Stimulated activated effector memory CD8-positive, alpha-beta T cell treated with anti-CD3 and anti-CD28 coated beads, Interleukin-12 subunit alpha, Interleukin-12 subunit beta, amount 100 ng/mL, for 72 hours (primary cell): ENCODE data around the gene RHBDL3.
"Not testable (repeated sequence)": the region's sequence is repeated elsewhere in the genome, so short reads cannot be mapped to it uniquely, and the experiment has no call there.

Source experiments
- ATAC-seq: fragments of 150-1000 bp; cut with Tn5 transposase; 2 replicates; pipeline ENCODE4 v1.10.0; 2021
- DNase-seq, 2 donors: peaks; one replicate each; pipeline ENCODE4 v3.0.0; 2021 to 2022; ENCODE audit warnings: low spot score in 2 of 2
- H3K27ac Mint-ChIP-seq: one replicate; pipeline ENCODE4 v1.8.0; 2022; ENCODE audit warnings: mild to moderate bottlenecking, mixed read lengths
- H3K36me3 Mint-ChIP-seq: one replicate; pipeline ENCODE4 v1.8.0; 2022; ENCODE audit warnings: mild to moderate bottlenecking, mixed read lengths
- H3K4me1 Mint-ChIP-seq: one replicate; pipeline ENCODE4 v1.8.0; 2022; ENCODE audit warnings: mixed read lengths
- H3K4me3 Mint-ChIP-seq: one replicate; pipeline ENCODE4 v1.8.0; 2022; ENCODE audit warnings: mild to moderate bottlenecking, mixed read lengths
- H3K9me3 Mint-ChIP-seq: one replicate; pipeline ENCODE4 v1.8.0; 2022; ENCODE audit warnings: mixed read lengths

Gene RHBDL3

DNA sequence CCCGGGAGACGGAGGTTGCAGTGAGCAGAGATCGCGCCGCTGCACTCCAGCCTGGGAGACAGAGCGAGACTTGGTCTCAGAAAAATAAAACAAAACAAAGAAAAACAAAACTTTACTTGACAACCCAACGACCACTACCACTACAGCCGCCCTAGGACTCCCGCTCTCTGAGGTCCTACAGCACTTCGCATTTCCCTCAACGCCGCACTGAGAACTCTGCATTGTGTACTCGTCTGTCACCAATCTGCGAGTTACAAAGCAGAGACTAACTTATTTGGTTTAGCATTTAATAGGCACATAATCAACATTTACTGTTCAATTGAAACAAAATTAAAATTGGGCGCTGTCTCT, 83.8 kb downstream of the RHBDL3 start:
- no peak for ATAC-seq
- peaks cover 48% of the 10 kb centered on the region for H3K36me3 Mint-ChIP-seq
- no peak for DNase-seq
- no peaks in the 10 kb centered on the region for H3K9me3 Mint-ChIP-seq
- peaks cover 14% of the 10 kb centered on the region for H3K4me1 Mint-ChIP-seq
- H3K4me3 Mint-ChIP-seq, result peak overlapping the region; percentile 97
- peak overlapping the region; percentile 100 for H3K27ac Mint-ChIP-seq

DNA sequence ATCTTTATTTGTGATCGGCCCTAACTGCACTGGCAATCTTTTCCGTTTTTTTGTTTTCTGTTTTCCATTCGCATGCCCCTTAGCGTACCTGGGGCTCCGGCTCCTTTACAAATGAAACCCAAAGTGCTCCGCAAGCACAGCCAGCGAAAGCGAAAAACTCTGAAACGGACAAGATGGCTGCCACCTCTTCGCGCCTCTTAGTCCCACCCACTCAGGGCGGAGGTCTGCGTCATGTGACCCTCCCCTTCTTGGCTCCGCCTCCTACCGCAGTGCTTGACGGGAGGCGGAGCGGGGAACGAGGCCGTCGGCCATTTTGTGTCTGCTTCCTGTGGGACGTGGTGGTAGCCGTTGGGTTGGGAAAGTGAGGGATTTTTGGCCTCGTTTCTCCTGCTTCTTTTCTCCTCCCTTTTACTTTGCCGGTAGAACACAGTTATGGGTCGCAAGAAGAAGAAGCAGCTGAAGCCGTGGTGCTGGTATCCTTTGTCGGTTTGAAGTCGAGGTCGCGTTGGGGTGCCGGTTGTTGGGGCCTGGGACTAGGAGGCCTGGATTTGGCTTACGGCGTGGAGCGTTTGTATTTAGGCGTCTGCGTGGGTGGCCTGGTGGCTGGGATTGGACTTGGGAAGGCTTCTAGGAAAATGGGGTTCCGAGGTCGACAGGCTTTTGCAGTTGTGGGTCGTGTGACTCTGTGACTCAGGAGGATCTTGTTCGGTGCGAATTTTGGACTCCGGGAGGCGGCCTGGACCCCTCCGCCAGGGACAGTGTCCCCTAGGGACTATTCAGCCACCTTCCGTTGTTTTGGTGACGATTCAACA, 84.4 kb downstream of the RHBDL3 start, which contains the start of gene ZNF207:
ZNF207 (plus strand) TSS at position 304 of the 812 bp plus-strand sequence; CDS start at position 433, 129 bp downstream.
- H3K36me3 Mint-ChIP-seq, result peaks cover 54% of the 10 kb centered on the region
- H3K4me1 Mint-ChIP-seq, result peaks cover 20% of the 10 kb centered on the region
- H3K27ac Mint-ChIP-seq, result peak within 1 kb of the TSS; percentile 100
- H3K4me3 Mint-ChIP-seq, result peak within 1 kb of the TSS; percentile 97
- no peaks in the 10 kb centered on the region for H3K9me3 Mint-ChIP-seq
- DNase-seq (peak; percentile 83 to 97), ATAC-seq (peak; percentile 94)

DNA sequence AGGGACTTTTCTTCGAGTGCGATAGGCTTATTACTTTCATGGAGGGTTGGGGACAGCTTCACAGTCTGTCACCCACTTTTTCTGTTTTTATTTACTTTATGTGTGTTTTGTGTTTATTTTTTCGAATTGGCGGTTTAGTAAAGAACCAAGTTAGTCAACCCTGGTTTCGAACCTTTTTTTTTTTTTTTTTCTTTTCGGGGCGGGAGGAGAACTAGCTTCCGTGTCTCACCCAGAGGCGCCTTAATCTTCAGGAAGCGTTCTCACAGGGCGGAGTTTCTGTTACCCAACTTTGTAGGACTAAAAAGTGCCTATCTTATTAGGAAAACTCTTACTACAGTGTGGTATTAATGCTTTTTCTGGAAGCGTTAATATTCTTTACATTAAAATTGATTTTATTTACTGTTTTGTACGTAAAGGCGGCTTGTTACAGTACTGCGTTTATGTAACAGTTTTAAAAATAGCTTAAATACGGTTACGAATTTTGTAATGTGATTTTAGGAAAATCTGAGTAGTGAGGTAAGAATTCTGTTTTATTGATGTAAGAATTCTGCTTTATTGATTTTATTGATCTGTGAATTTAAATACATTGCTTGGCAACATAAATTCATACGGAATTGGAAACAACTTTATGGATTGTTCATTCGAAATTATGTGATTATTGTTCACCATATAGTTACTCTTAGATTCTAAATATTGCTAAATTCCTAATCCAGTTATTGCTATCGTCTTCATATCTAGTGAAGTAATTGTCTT, 85.2 kb downstream of the RHBDL3 start:
- ATAC-seq (peak; percentile 58), DNase-seq (peak in 1 of 2 donors; percentile 47)
- Mint-ChIP-seq H3K27ac (peak overlapping the region; percentile 100), H3K9me3 (no peaks in the 10 kb centered on the region), H3K36me3 (peaks cover 62% of the 10 kb centered on the region), H3K4me3 (peak overlapping the region; percentile 97), H3K4me1 (peaks cover 28% of the 10 kb centered on the region)

DNA sequence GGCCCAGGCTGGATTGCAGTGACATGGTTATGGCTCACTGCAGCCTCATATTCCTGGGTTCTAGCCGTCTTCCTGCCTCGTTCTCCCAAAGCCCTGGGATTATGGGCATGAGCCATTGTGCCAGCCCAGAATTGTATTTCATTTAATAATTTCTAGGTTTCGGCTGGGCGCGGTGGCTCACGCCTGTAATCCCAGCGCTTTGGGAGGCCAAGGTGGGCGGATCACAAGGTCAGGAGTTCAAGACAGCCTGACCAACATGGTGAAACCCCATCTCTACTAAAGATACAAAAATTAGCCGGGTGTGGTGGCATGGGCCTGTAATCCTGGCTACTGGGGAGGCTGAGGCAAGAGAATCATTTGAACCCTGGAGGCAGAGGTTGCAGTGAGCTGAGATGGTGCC, 87.1 kb downstream of the RHBDL3 start:
- peaks cover 36% of the 10 kb centered on the region for H3K4me1 Mint-ChIP-seq
- ATAC-seq, DNase-seq, H3K9me3 Mint-ChIP-seq: not testable (repeated sequence)
- H3K27ac Mint-ChIP-seq, result peak overlapping the region; percentile 100
- H3K36me3 Mint-ChIP-seq, result peaks cover 81% of the 10 kb centered on the region
- peak overlapping the region; percentile 97 for H3K4me3 Mint-ChIP-seq

DNA sequence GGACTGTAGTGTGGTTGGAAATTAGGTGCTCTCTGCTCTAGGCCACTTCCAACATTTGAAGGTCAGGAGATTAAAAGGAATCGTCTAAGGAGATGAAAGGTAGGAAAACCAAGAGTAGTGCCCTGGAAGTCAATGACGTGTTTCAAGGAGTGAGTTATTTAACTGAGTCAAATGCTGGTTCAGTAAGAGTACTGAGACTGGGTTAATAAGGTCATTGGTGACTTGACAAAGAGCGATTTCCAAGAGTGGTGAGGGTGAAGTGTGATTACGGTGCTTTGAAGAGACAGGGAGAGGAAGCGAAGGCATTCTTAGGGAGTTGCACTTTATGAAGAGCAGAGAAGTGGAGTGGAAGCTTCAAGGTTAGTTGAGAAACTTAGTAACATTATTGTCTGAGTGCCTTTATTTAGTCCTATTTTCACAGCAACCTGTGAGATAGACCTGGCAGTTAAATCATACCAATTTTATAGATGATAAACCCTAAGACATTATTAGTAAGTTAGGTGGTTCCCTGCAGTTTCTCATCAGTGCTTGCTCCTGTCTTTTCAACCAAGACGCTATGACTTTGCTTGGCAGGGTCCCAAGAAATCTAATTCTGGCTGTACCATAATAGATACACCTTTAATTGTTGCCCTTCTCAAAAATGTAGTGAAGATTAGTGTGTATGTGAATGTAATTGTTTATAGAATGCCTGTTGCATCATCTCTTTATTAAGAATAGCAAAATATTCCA, 90.2 kb downstream of the RHBDL3 start:
- H3K4me3 Mint-ChIP-seq, result peak overlapping the region; percentile 97
- DNase-seq (no peak), ATAC-seq (peak; percentile 44)
- H3K9me3 Mint-ChIP-seq, result no peaks in the 10 kb centered on the region
- H3K36me3 Mint-ChIP-seq, result peaks cover 100% of the 10 kb centered on the region
- H3K4me1 Mint-ChIP-seq, result peaks cover 36% of the 10 kb centered on the region
- peak overlapping the region; percentile 41 for H3K27ac Mint-ChIP-seq

DNA sequence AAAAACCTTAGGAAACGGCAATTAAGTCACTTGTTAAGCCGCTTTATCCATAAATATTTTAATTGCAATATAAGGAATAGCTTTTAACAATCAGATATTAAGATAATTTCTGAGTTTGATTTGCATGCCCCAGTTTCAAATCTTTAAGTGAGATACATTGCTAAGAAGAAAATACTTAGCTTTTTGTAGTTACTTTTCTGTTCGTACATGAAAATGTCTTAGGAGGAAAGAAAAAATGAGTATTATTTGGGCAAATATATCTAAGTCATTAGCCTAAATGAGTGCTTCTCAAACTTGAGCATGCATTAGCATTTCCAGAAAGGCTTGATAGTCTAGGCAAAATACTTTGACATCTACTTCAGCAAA, 90.7 kb downstream of the RHBDL3 start:
- no peak overlapping the region for H3K4me3 Mint-ChIP-seq
- ATAC-seq (no peak), DNase-seq (no peak)
- no peaks in the 10 kb centered on the region for H3K9me3 Mint-ChIP-seq
- H3K4me1 Mint-ChIP-seq, result peaks cover 36% of the 10 kb centered on the region
- H3K27ac Mint-ChIP-seq, result no peak overlapping the region
- H3K36me3 Mint-ChIP-seq, result peaks cover 100% of the 10 kb centered on the region

DNA sequence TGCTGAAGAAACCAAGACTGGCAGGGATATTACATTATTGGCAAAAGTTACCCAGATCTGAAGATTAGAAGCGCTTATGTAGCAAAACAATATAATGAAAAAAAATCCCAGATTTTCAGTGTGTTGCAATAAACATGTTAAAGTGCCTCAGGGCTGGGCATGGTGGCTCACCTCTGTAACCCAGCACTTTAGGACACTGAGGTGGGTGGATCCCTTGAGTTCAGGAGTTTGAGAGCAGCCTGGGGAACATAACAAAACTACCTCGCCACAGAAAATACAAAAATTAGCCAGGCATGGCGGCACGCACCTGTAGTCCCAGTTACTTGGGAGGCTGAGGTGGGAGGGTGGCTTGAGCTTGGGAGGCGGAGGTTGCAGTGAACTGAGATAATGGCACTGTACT, 91.1 kb downstream of the RHBDL3 start:
- Mint-ChIP-seq H3K4me3 (no peak overlapping the region), H3K9me3 (no peaks in the 10 kb centered on the region), H3K4me1 (peaks cover 38% of the 10 kb centered on the region), H3K27ac (no peak overlapping the region), H3K36me3 (peaks cover 100% of the 10 kb centered on the region)
- ATAC-seq (no peak), DNase-seq (no peak)

DNA sequence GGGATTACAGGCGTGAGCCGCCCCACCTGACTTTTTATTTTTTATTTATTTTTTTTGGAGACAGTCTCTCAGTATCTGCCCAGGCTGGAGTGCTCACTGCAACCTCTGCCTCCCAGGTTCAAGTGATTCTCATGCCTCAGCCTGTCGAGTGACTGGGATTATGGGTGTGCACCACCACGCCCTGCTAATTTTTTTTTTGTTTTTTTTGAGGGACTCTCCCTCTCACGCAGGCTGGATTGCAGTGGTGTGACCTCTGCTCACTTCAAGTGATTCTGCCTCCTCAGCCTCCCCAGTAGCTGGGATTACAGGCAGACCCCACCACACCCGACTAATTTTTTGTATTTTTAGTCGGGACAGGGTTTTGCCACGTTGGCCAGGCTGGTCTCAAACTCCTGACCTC, 92.0 kb downstream of the RHBDL3 start:
- no peak for ATAC-seq
- H3K36me3 Mint-ChIP-seq, result peaks cover 100% of the 10 kb centered on the region
- no peak overlapping the region for H3K4me3 Mint-ChIP-seq
- no peak overlapping the region for H3K27ac Mint-ChIP-seq
- peaks cover 42% of the 10 kb centered on the region for H3K4me1 Mint-ChIP-seq
- DNase-seq, result no peak
- H3K9me3 Mint-ChIP-seq, result no peaks in the 10 kb centered on the region

DNA sequence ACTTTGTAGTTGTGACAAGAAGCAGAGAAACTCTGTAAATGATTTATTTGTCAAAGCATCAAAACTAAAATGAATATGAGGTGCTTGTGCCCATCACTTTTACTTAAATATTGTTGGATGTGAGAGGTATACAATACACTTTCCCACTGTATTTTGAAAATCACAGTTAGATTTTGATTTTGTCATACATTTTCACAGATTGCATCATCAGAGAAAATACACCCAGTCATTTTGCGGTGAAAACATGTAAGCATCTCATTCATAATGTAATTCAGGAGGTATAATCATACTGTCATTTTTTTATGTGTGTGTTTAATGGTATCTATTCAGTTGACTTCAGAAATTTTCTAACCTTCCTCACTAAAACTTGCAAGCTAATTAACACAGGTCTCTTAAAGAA, 95.6 kb downstream of the RHBDL3 start:
- H3K27ac Mint-ChIP-seq, result no peak overlapping the region
- no peak for DNase-seq
- H3K9me3 Mint-ChIP-seq, result no peaks in the 10 kb centered on the region
- no peak for ATAC-seq
- H3K4me3 Mint-ChIP-seq, result no peak overlapping the region
- H3K4me1 Mint-ChIP-seq, result peaks cover 23% of the 10 kb centered on the region
- H3K36me3 Mint-ChIP-seq, result peaks cover 100% of the 10 kb centered on the region

DNA sequence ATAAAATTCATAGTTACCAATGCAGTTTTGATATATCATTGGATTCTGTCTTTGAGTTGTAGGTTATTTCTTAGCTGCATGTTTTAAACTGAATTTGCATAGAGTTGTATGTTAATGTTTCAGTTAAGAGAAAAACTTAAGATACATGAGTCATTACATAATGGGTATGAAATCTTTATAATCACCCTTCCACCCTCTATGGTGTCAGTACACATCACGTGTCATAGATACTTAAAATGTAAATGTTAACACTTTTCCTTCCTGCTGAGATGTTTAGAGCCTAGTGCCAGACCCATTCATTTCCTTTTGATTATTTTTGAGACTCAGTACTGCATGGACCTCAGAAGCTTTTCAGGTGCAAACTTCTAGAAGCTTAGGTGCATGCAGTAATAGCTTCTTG, 104.8 kb downstream of the RHBDL3 start:
- H3K9me3 Mint-ChIP-seq, result no peaks in the 10 kb centered on the region
- peaks cover 100% of the 10 kb centered on the region for H3K36me3 Mint-ChIP-seq
- H3K27ac Mint-ChIP-seq, result no peak overlapping the region
- no peak overlapping the region for H3K4me3 Mint-ChIP-seq
- H3K4me1 Mint-ChIP-seq, result peaks cover 16% of the 10 kb centered on the region
- no peak for DNase-seq
- ATAC-seq, result no peak
